ENCODE measurements around the gene ZNF385B.
A peak's percentile ranks its signal among the peaks of the same experiment; 100 is the strongest.

The ZNF385B gene

GRCh38 chr2:179612108-179612507 is 249.3 kb downstream of the ZNF385B start:
- TF ChIP-seq ZBTB7A (IDR thresholded peaks at IDR 0.05; ENCODE audit: low read depth) (no peak), RAD21 (IDR thresholded peaks at IDR 0.05; ENCODE audit: low read depth) (no peak), EP300 (IDR thresholded peaks at IDR 0.05; ENCODE audit: borderline replicate concordance) (no peak), YY1 (IDR thresholded peaks at IDR 0.05; ENCODE audit: low read depth) (no peak), CEBPB (IDR thresholded peaks at IDR 0.05) (no peak), TEAD4 (IDR thresholded peaks at IDR 0.05) (no peak), TCF12 (IDR thresholded peaks at IDR 0.05; ENCODE audit: low read depth) (no peak), REST (IDR thresholded peaks at IDR 0.05; ENCODE audit: low read depth) (no peak), FOXM1 (IDR thresholded peaks at IDR 0.05; ENCODE audit: borderline replicate concordance, low read depth) (no peak), CREB1 (IDR thresholded peaks at IDR 0.05; ENCODE audit: low read depth) (no peak), NFIC (IDR thresholded peaks at IDR 0.05) (no peak), TAF1 (IDR thresholded peaks at IDR 0.05; ENCODE audit: low read depth) (no peak), MAX (IDR thresholded peaks at IDR 0.05) (no peak), EGR1 (IDR thresholded peaks at IDR 0.05) (no peak), USF1 (IDR thresholded peaks at IDR 0.05) (no peak)

- TF ChIP-seq USF1 (IDR thresholded peaks at IDR 0.05) (peak; percentile 47), ZBTB7A (IDR thresholded peaks at IDR 0.05; ENCODE audit: low read depth) (no peak)
Observed at GRCh38 chr2:179606141-179606540, 255.3 kb downstream of the ZNF385B start.

- TF ChIP-seq EGR1 (IDR thresholded peaks at IDR 0.05), result no peak
- TF ChIP-seq RAD21 (IDR thresholded peaks at IDR 0.05; ENCODE audit: low read depth), result no peak
- no peak for TF ChIP-seq YY1 (IDR thresholded peaks at IDR 0.05; ENCODE audit: low read depth)
- no peak for TF ChIP-seq REST (IDR thresholded peaks at IDR 0.05; ENCODE audit: low read depth)
- no peak for TF ChIP-seq CEBPB (IDR thresholded peaks at IDR 0.05)
- no peak for TF ChIP-seq ZBTB7A (IDR thresholded peaks at IDR 0.05; ENCODE audit: low read depth)
- no peak for TF ChIP-seq TCF12 (IDR thresholded peaks at IDR 0.05; ENCODE audit: low read depth)
- no peak for TF ChIP-seq TEAD4 (IDR thresholded peaks at IDR 0.05)
- TF ChIP-seq NFIC (IDR thresholded peaks at IDR 0.05), result no peak
- no peak for TF ChIP-seq FOXM1 (IDR thresholded peaks at IDR 0.05; ENCODE audit: borderline replicate concordance, low read depth)
- no peak for TF ChIP-seq USF1 (IDR thresholded peaks at IDR 0.05)
- TF ChIP-seq TAF1 (IDR thresholded peaks at IDR 0.05; ENCODE audit: low read depth), result no peak
- TF ChIP-seq EP300 (IDR thresholded peaks at IDR 0.05; ENCODE audit: borderline replicate concordance), result no peak
- TF ChIP-seq MAX (IDR thresholded peaks at IDR 0.05), result no peak
- no peak for TF ChIP-seq CREB1 (IDR thresholded peaks at IDR 0.05; ENCODE audit: low read depth)
Observed at GRCh38 chr2:179605341-179605740, 256.1 kb downstream of the ZNF385B start.

- TF ChIP-seq TEAD4 (IDR thresholded peaks at IDR 0.05), result no peak
- TF ChIP-seq USF1 (IDR thresholded peaks at IDR 0.05), result no peak
- no peak for TF ChIP-seq NFIC (IDR thresholded peaks at IDR 0.05)
- TF ChIP-seq EP300 (IDR thresholded peaks at IDR 0.05; ENCODE audit: borderline replicate concordance), result no peak
- no peak for TF ChIP-seq MAX (IDR thresholded peaks at IDR 0.05)
- no peak for TF ChIP-seq REST (IDR thresholded peaks at IDR 0.05; ENCODE audit: low read depth)
Observed at GRCh38 chr2:179604598-179604997, 256.8 kb downstream of the ZNF385B start.

Measured in Ishikawa (cell line).